Astrocyte (in vitro differentiated cells and primary cell): ENCODE results near the gene ZSCAN10.

Experiments used
- CTCF ChIP-seq: IDR thresholded peaks from 2 replicates; pipeline ENCODE4 v1.5.1; 2011; ENCODE audit warnings: low read depth, mild to moderate bottlenecking, inconsistent platforms, low read length, moderate library complexity; ENCODE audit not compliant: insufficient read depth
- EZH2 ChIP-seq: IDR thresholded peaks from 2 replicates; pipeline ENCODE4 v1.6.1; 2012; ENCODE audit warnings: mild to moderate bottlenecking, low read length, inconsistent platforms; ENCODE audit not compliant: insufficient read depth

- TF ChIP-seq CTCF: peak; percentile 96
- TF ChIP-seq EZH2: no peak
These were observed 30.3 kb upstream of the ZSCAN10 start for GRCh38 chr16:3129137-3130131.
